T follicular helper cell (primary cell): ENCODE results near the gene CD109.

ENCODE experiments used
- DNase-seq: peaks from one replicate; pipeline ENCODE4 v3.0.0-alpha.2; 2020; ENCODE audit warnings: low read depth

Gene CD109

DNA sequence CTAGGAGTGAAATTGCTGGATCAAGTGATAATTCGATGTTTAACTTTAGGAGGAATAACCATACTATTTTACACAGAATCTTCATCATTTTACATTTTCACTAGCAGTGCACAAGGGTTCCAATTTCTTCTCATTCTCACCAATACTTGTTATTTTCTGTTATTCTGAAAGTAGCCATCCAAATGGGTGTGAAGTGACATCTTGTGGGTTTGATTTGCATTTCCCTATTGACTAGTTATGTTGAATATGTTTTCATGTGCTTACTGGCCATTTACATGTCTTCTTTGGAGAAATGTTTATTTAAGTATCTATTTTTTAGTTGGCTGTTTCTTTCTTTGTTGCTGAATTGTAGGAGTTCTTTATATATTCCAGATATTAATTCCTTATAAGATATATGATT, 164.3 kb downstream of the CD109 start:
- DNase-seq = no peak

DNA sequence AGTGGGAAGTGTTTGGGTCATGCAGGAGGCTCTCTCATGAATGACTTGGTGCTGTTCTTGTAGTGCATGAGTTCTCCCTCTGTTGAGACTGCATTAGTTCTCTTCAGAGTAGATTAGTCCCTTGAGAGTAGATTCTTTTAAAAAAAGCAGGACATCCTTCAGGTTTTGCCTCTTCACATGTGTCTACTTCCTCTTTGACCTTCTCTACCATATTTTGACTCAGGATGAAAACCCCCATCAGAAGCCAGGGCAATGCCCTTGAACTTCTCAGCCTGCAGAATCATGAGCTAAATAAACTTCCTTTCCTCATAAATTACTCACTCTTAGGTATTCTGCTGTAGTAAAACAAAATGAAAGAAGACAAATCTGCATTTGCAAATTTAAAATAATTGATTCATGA, 170.3 kb downstream of the CD109 start:
- DNase-seq = no peak

- no peak for DNase-seq
Measured at GRCh38 chr6:73867411-73867810, 171.4 kb downstream of the CD109 start.

DNA sequence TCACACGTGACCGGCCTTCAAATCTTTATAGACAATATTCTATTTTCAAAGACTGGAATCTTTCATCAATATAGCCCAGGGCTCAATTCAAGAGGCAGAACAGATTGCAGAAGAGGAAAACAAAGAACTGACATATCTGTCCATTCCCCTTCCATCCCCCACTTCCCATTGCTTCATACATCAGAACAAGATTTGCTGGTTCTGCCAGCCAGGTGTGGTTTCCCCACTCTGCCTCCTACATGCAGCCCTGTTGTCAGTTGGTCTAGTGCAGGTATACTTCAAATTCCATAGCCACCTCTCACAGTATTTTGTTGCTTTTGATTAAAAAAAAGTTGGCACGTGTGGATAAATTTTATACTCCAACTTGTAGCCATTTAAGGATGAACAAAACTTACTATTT, 174.9 kb downstream of the CD109 start:
- DNase-seq = no peak

GRCh38 chr6:73873081-73873480, 177.1 kb downstream of the CD109 start:
- no peak for DNase-seq
